SK-N-SH (cell line): ENCODE data around the gene KRT2. TPM values are rescaled to one million over a fixed set of nuclear protein-coding genes. Genes with fewer than 3 reads are reported as not detected.

Experiments used
- CTCF ChIA-PET: fragments of 300-600, 350-600 bp; formaldehyde crosslinking; extraction: SDS; loops from one replicate; lab custom pipeline; 2021; lab: Yijun Ruan, JAX
- POLR2A ChIA-PET: fragments of 350-600 bp; sonication (Branson Sonifier 250); formaldehyde crosslinking; extraction: SDS; loops from one replicate; lab custom pipeline; 2020; ENCODE audit warnings: antibody characterized with exemption, inconsistent platforms; lab: Yijun Ruan, JAX
- DNase-seq: peaks from one replicate; pipeline ENCODE4 v3.0.0; 2012
- H2AFZ ChIP-seq: fragments of 200-600 bp; sonication (generic); 2 replicates; pipeline ENCODE4 v1.8.1; 2016; ENCODE audit warnings: antibody characterized with exemption, mild to moderate bottlenecking, low read depth
- H3F3A ChIP-seq: fragments of 200-600 bp; sonication (generic); replicated peaks from 2 replicates; pipeline ENCODE3; 2016; ENCODE audit warnings: antibody characterized with exemption, mild to moderate bottlenecking; ENCODE audit not compliant: insufficient read depth
- H3K27ac ChIP-seq, 2 experiments: fragments of 200-500 bp in 1 of 2; fragments of 200-600 bp in 1 of 2; sonication (Bioruptor generic) in 1 of 2; sonication (generic), shearing (Covaris generic) in 1 of 2; 2 replicates each; pipeline versions ENCODE4 v1.5.1 to v1.6.1; 2014 to 2016; ENCODE audit warnings: low read depth in 2 of 2, inconsistent platforms in 1 of 2, low read length in 1 of 2, mild to moderate bottlenecking in 1 of 2, mixed read lengths in 1 of 2
- H3K27me3 ChIP-seq: fragments of 200-600 bp; sonication (generic), shearing (Covaris generic); 2 replicates; pipeline ENCODE4 v1.6.1; 2016; ENCODE audit warnings: mixed run types; ENCODE audit not compliant: insufficient read depth
- H3K36me3 ChIP-seq, 2 experiments: fragments of 200-500 bp in 1 of 2; fragments of 200-600 bp in 1 of 2; sonication (Bioruptor generic) in 1 of 2; sonication (generic) in 1 of 2; replicated peaks in 1 of 2; 2 replicates each; pipeline versions ENCODE3 to v1.5.1; 2014 to 2016; ENCODE audit warnings: low read length in 1 of 2, mild to moderate bottlenecking in 1 of 2; ENCODE audit not compliant: insufficient read depth in 2 of 2, control insufficient read depth in 1 of 2
- H3K4me1 ChIP-seq, 2 experiments: fragments of 200-500 bp in 1 of 2; fragments of 200-600 bp in 1 of 2; sonication (Bioruptor generic) in 1 of 2; sonication (generic), shearing (Covaris generic) in 1 of 2; 2 replicates each; pipeline versions ENCODE4 v1.5.1 to v1.6.1; 2014 to 2016; ENCODE audit warnings: low read depth in 1 of 2, low read length in 1 of 2, mixed run types in 1 of 2; ENCODE audit not compliant: insufficient read depth in 2 of 2, control insufficient read depth in 1 of 2
- H3K4me2 ChIP-seq: fragments of 200-600 bp; sonication (generic), shearing (Covaris generic); 2 replicates; pipeline ENCODE4 v1.6.1; 2017; ENCODE audit warnings: mixed run types
- H3K4me3 ChIP-seq, 2 experiments: fragments of 200-500 bp in 1 of 2; fragments of 200-600 bp in 1 of 2; sonication (Bioruptor generic) in 1 of 2; sonication (generic), shearing (Covaris generic) in 1 of 2; 2 replicates each; pipeline versions ENCODE4 v1.5.1 to v1.8.1; 2014 to 2016; ENCODE audit warnings: low read depth in 2 of 2, inconsistent platforms in 1 of 2, low read length in 1 of 2, mild to moderate bottlenecking in 1 of 2, mixed read lengths in 1 of 2, moderate library complexity in 1 of 2
- H3K79me2 ChIP-seq: fragments of 200-600 bp; sonication (generic); 2 replicates; pipeline ENCODE4 v1.8.1; 2017; ENCODE audit warnings: mild to moderate bottlenecking; ENCODE audit not compliant: insufficient read depth
- H3K9ac ChIP-seq: fragments of 200-600 bp; sonication (generic); 2 replicates; pipeline ENCODE4 v1.6.1; 2017; ENCODE audit warnings: mixed run types
- H3K9me2 ChIP-seq: fragments of 200-600 bp; sonication (generic); 2 replicates; pipeline ENCODE4 v1.6.1; 2017; ENCODE audit warnings: mixed run types
- H3K9me3 ChIP-seq: fragments of 200-600 bp; sonication (generic); 2 replicates; pipeline ENCODE4 v1.6.1; 2017; ENCODE audit warnings: mixed run types, mild to moderate bottlenecking, moderate library complexity
- H4K20me1 ChIP-seq: fragments of 200-600 bp; sonication (generic); 2 replicates; pipeline ENCODE4 v1.6.1; 2017; ENCODE audit warnings: mild to moderate bottlenecking, mixed run types; ENCODE audit not compliant: insufficient read depth
- CHD2 ChIP-seq: fragments of 150-350 bp; IDR thresholded peaks from 2 replicates; pipeline ENCODE4 v1.6.1; 2018; ENCODE audit warnings: low read length; ENCODE audit not compliant: partially characterized antibody
- EP300 ChIP-seq, 2 experiments: IDR thresholded peaks; 2 replicates each; pipeline versions ENCODE4 v1.4.0 to v1.6.1; 2012; ENCODE audit warnings: borderline replicate concordance in 1 of 2, low read depth in 1 of 2, low read length in 1 of 2
- FOXJ3 ChIP-seq: sonication (generic); formaldehyde crosslinking; IDR thresholded peaks from 2 replicates; pipeline ENCODE4 v1.5.1; 2020; ENCODE audit warnings: mild to moderate bottlenecking, missing genetic modification reagents
- FOXM1 ChIP-seq: IDR thresholded peaks from 2 replicates; pipeline ENCODE4 v1.4.0; 2012; ENCODE audit warnings: low read depth, mild to moderate bottlenecking
- GABPA ChIP-seq: IDR thresholded peaks from 2 replicates; pipeline ENCODE4 v1.4.0; 2012; ENCODE audit warnings: low read depth, mild to moderate bottlenecking
- MAX ChIP-seq: IDR thresholded peaks from 2 replicates; pipeline ENCODE4 v1.4.0; 2012; ENCODE audit warnings: low read depth
- MXI1 ChIP-seq: IDR thresholded peaks from 2 replicates; pipeline ENCODE4 v1.6.1; 2012; ENCODE audit warnings: mild to moderate bottlenecking, low read depth, low read length, improper control_type of control experiment
- NRF1 ChIP-seq: IDR thresholded peaks from 2 replicates; pipeline ENCODE4 v1.6.1; 2012; ENCODE audit warnings: low read depth, mild to moderate bottlenecking, low read length
- PBX3 ChIP-seq: IDR thresholded peaks from 2 replicates; pipeline ENCODE4; 2012
- POLR2AphosphoS5 ChIP-seq: IDR thresholded peaks from 2 replicates; pipeline ENCODE4 v1.6.1; 2012; ENCODE audit warnings: low read depth, low read length
- RAD21 ChIP-seq: IDR thresholded peaks from 2 replicates; pipeline ENCODE4 v1.6.1; 2012; ENCODE audit warnings: mild to moderate bottlenecking, low read length
- RCOR1 ChIP-seq: fragments of 150-350 bp; IDR thresholded peaks from 2 replicates; pipeline ENCODE4 v1.6.1; 2017; ENCODE audit warnings: antibody characterized with exemption, low read length
- REST ChIP-seq: IDR thresholded peaks from 2 replicates; pipeline ENCODE4 v1.6.1; 2012; ENCODE audit warnings: mild to moderate bottlenecking, low read depth, low read length, moderate library complexity
- SMC3 ChIP-seq: IDR thresholded peaks from 2 replicates; pipeline ENCODE4 v1.6.1; 2012; ENCODE audit warnings: low read depth, low read length, improper control_type of control experiment
- TAF1 ChIP-seq: IDR thresholded peaks from 2 replicates; pipeline ENCODE4 v1.6.1; 2012; ENCODE audit warnings: low read depth, mild to moderate bottlenecking, low read length, moderate library complexity, borderline replicate concordance
- TEAD4 ChIP-seq: IDR thresholded peaks from 2 replicates; pipeline ENCODE4 v1.4.0; 2012; ENCODE audit warnings: mild to moderate bottlenecking, borderline replicate concordance; ENCODE audit not compliant: insufficient read depth
- USF2 ChIP-seq: fragments of 150-350 bp; IDR thresholded peaks from 2 replicates; pipeline ENCODE4 v1.6.1; 2017; ENCODE audit warnings: antibody characterized with exemption, low read length, low read depth, borderline replicate concordance
- ZBTB33 ChIP-seq: IDR thresholded peaks from 2 replicates; pipeline ENCODE4 v1.4.0; 2012; ENCODE audit warnings: low read depth, borderline replicate concordance
- WGBS: methylation state at CpG from one replicate; pipeline ENCODE4 v1.1.6; 2017; ENCODE audit warnings: low lambda C conversion rate; 5-methylcytosine and 5-hydroxymethylcytosine counted together
- polyA plus RNA-seq, 3 experiments: library from polyadenylated mRNA; depleted of rRNA; stranded (reverse); fragments of >200 nt; gene quantifications; 2 replicates each; pipeline ENCODE4 v1.2.3, GENCODE V29; 2012

Gene KRT2
- polyA plus RNA-seq, 1 of the 3 experiments (the other 2 are of a cell fraction), result not detected

DNA sequence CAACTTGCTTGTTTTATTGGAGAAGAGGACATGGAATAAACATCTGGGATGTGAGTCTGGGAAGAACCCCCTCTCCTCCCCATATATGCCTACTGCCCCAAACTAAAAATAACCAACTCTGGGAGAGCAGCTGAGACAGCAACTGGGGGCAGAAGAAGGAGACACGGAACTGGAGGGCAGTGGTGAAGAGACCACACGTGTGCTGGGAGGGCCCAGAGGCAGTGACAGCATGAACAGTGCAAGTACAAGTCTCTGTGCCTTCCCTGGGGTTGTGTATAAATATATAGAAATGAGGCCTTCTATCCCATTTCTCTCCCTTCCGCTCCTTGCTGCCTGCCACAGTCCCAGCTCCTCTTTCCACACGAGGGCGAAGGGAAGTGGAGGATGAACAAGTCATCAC lies 29.7 kb downstream of the KRT2 start:
- 22% methylated on average over 5 of the region's 5 CpGs for WGBS
- H3K27ac ChIP-seq, result no peak overlapping the region
- H3K9me3 ChIP-seq, result no peaks in the 10 kb centered on the region
- H3K4me3 ChIP-seq, result no peak overlapping the region
- POLR2A ChIA-PET, result no interaction called here
- H3K9me2 ChIP-seq, result no peaks in the 10 kb centered on the region
- H4K20me1 ChIP-seq, result no peaks in the 10 kb centered on the region
- H3K27me3 ChIP-seq, result peaks cover 19% of the 10 kb centered on the region; the same call in 1 of the 2 replicates
- TF ChIP-seq POLR2AphosphoS5, result no peak
- no peak for TF ChIP-seq REST
- TF ChIP-seq MAX, result no peak
- TF ChIP-seq RCOR1, result no peak
- no peak for TF ChIP-seq RAD21
- no peak for TF ChIP-seq CHD2
- no peak for TF ChIP-seq FOXJ3 (CRISPR knock-in tag)
- TF ChIP-seq FOXM1, result no peak
- TF ChIP-seq TEAD4, result no peak
- TF ChIP-seq USF2, result no peak
- TF ChIP-seq TAF1, result no peak
- no peak for TF ChIP-seq MXI1
- TF ChIP-seq EP300 (IDR thresholded peaks at IDR 0.05; ENCODE audit: borderline replicate concordance in 1 of 2, low read depth in 1 of 2, low read length in 1 of 2), result no peak
- TF ChIP-seq GABPA, result no peak
- no peak for TF ChIP-seq NRF1
- no peak for TF ChIP-seq PBX3
- no peak for TF ChIP-seq SMC3
- TF ChIP-seq ZBTB33, result no peak
- no peak for DNase-seq
- no peak overlapping the region for H2AFZ ChIP-seq
- no peaks in the 10 kb centered on the region for H3K36me3 ChIP-seq
- H3K79me2 ChIP-seq, result no peaks in the 10 kb centered on the region
- CTCF ChIA-PET, result no interaction called here
- no peak overlapping the region for H3K9ac ChIP-seq
- no peaks in the 10 kb centered on the region for H3F3A ChIP-seq
- H3K4me2 ChIP-seq, result no peak overlapping the region
- no peaks in the 10 kb centered on the region for H3K4me1 ChIP-seq
